ENCODE measurements around the gene LRRC14B.
"Not testable (repeated sequence)": the region's sequence is repeated elsewhere in the genome, so short reads cannot be mapped to it uniquely, and the experiment has no call there.

LRRC14B gene

DNA sequence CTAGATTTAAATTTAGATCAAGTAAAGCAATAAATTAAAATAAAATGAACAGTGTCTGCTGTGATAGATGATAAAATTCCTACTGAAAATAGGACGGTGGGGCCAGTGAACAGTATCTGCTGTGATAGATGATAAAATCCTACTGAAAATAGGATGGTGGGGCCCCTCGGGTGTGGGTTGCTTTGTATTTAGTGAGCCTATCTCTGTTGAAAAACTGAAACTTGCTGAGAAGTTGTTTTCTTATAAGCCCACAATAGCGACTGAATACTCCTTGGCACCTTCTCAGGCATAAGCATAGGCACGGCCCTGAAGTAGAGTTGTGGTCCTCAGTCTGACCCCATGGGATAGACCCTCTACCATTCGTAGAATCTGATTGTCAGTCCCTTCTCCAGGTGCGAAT is 32.5 kb downstream of the LRRC14B start:
- in situ Hi-C loops (cut with HindIII; ENCODE audit: low sequenced_read_pairs), result no loop called here
- DNase-seq (ENCODE audit: low read depth), result no peak
- H3K4me3 ChIP-seq (ENCODE audit: low read depth, low read length), result no peak overlapping the region
- TF ChIP-seq, protein P1, sequence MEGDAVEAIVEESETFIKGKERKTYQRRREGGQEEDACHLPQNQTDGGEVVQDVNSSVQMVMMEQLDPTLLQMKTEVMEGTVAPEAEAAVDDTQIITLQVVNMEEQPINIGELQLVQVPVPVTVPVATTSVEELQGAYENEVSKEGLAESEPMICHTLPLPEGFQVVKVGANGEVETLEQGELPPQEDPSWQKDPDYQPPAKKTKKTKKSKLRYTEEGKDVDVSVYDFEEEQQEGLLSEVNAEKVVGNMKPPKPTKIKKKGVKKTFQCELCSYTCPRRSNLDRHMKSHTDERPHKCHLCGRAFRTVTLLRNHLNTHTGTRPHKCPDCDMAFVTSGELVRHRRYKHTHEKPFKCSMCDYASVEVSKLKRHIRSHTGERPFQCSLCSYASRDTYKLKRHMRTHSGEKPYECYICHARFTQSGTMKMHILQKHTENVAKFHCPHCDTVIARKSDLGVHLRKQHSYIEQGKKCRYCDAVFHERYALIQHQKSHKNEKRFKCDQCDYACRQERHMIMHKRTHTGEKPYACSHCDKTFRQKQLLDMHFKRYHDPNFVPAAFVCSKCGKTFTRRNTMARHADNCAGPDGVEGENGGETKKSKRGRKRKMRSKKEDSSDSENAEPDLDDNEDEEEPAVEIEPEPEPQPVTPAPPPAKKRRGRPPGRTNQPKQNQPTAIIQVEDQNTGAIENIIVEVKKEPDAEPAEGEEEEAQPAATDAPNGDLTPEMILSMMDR (IDR thresholded peaks at IDR 0.05; ENCODE audit: low read depth, low read length, missing control alignments), result no peak

DNA sequence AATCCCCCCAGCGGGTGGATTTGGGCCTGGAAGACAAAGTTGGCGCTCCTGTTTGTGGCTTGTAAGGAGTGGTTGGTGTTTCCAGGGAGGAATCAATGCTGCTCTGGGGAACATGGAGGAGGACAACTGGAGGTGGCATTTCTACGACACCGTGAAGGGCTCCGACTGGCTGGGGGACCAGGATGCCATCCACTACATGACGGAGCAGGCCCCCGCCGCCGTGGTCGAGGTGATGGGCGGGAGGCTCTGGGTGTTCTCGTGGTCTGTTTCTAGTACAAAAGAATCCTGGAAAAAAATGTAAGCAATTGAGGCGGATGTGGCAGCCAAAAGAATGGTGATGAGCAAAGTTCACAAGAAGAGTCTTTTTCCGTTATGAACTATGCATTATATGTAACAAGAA is 34.0 kb downstream of the LRRC14B start:
- no peak overlapping the region for H3K4me3 ChIP-seq (ENCODE audit: low read depth, low read length)
- in situ Hi-C loops (cut with HindIII; ENCODE audit: low sequenced_read_pairs), result no loop called here
- TF ChIP-seq, protein P1 (IDR thresholded peaks at IDR 0.05; ENCODE audit: low read depth, low read length, missing control alignments), result no peak
- DNase-seq (ENCODE audit: low read depth), result no peak

DNA sequence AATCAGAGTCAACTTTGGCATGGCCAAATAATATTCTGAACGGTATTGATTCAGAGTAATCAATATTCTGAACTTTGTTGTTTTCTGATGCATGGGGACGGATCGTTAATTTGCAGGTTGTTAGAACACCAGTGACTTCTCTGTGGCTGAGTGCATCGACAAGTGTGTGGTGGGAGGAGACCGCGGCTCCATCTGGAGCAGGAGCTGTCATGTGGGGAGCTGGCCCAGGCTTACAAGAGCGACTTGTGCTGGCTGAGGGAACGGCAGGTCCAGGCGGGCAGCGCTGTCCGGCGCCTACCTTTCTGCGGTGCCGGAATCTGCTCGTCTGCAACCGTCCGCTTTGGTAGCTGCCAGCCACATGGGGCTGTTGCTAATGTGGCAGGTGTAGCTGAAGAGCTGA is 36.1 kb downstream of the LRRC14B start:
- H3K4me3 ChIP-seq (ENCODE audit: low read depth, low read length); in situ Hi-C loops (cut with HindIII; ENCODE audit: low sequenced_read_pairs); DNase-seq (ENCODE audit: low read depth): not testable (repeated sequence)

DNA sequence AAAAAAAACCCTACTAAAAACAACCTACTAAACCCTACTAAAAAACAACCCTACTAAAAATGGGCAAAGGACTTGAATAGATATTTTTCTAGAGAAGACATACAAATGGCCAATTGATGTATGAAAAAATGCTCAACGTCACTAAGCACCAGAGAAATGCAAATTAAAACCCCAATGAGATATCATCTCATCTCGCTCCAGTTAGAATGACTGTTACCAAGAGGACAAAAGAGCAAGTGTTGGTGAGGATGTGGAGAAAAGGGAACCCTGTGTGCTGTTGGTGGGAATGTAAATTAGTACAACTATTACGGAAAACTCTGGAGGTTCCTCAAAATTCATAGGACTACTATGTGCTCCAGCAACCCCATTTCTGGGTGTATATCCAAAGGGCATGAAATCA is 37.6 kb downstream of the LRRC14B start:
- no peak overlapping the region for H3K4me3 ChIP-seq (ENCODE audit: low read depth, low read length)
- TF ChIP-seq, protein P1 (IDR thresholded peaks at IDR 0.05; ENCODE audit: low read depth, low read length, missing control alignments), result no peak
- in situ Hi-C loops (cut with HindIII; ENCODE audit: low sequenced_read_pairs), result no loop called here
- no peak for DNase-seq (ENCODE audit: low read depth)

DNA sequence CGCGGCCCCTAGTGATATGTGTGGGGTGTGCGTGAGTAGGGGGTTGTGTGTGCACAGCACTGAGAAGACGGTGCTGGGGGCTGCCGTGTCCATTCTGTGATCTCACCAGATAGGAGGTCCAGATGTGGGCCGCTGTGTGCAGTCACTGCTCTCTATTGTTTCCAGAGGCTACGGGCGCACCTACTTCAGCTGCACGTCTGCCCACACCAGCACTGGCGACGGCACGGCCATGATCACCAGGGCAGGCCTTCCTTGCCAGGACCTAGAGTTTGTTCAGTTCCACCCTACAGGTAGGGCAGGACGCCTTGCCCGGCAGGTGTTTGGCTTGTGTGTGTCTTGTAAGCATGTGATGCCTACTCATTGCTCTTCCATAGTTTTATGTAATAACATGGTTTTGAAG is 39.4 kb downstream of the LRRC14B start:
- in situ Hi-C loops (cut with HindIII; ENCODE audit: low sequenced_read_pairs), result no loop called here
- DNase-seq (ENCODE audit: low read depth), result no peak
- H3K4me3 ChIP-seq (ENCODE audit: low read depth, low read length), result no peak overlapping the region
- TF ChIP-seq, protein P1 (IDR thresholded peaks at IDR 0.05; ENCODE audit: low read depth, low read length, missing control alignments), result no peak

DNA sequence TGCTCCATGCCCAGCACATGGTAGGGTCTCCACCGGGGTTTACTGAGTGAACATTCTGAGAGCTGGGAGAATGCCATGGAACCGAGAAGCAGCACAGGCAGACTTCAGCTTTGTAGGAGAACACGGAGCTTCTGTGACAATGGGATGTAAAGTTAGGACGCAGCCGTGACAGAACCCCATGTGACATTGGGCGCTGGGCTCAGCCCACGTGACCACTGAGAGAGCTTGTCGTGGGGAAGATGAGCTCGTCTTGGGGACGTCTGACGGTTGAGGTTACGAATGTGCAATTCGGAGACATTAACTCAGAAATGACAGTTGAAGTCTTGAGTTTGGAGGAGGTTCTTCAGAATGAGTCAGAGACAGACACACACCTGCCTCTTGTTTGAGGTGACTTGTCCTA is 40.4 kb downstream of the LRRC14B start:
- in situ Hi-C loops (cut with HindIII; ENCODE audit: low sequenced_read_pairs), result no loop called here
- DNase-seq (ENCODE audit: low read depth), result no peak
- H3K4me3 ChIP-seq (ENCODE audit: low read depth, low read length), result no peak overlapping the region
- TF ChIP-seq, protein P1 (IDR thresholded peaks at IDR 0.05; ENCODE audit: low read depth, low read length, missing control alignments), result no peak

DNA sequence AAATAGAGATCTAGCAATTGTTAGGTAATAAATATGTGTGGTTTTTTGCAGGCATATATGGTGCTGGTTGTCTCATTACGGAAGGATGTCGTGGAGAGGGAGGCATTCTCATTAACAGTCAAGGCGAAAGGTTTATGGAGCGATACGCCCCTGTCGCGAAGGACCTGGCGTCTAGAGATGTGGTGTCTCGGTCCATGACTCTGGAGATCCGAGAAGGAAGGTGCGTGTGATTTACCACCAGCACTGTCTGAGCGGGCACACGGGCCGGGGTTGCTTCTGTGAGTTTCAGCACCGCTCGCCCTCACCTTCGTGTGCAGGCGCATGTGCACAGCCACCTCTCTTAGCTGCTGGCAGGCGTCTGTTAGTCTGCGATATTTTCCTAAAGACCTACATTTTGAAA is 42.1 kb downstream of the LRRC14B start:
- H3K4me3 ChIP-seq (ENCODE audit: low read depth, low read length); in situ Hi-C loops (cut with HindIII; ENCODE audit: low sequenced_read_pairs); DNase-seq (ENCODE audit: low read depth): not testable (repeated sequence)

DNA sequence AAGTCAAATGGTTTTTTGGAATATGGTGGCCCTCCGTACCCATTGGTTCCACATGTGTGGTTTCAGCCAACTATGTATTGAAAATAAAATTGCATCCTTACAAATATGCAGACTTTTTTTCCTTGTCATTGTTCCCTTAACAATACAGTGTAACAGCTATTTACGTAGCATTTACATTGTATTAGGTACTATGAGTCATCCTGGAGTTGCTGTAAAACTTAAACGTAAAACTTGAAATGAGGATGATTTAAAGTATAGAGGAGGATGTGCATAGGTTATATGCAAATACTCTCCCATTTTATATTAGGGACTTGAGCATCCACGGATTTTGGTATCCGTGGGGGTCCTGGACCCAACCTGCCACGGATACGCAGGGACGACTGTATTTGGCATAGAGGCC is 43.2 kb downstream of the LRRC14B start:
- TF ChIP-seq, protein P1 (IDR thresholded peaks at IDR 0.05; ENCODE audit: low read depth, low read length, missing control alignments), result no peak
- no peak for DNase-seq (ENCODE audit: low read depth)
- in situ Hi-C loops (cut with HindIII; ENCODE audit: low sequenced_read_pairs), result no loop called here
- H3K4me3 ChIP-seq (ENCODE audit: low read depth, low read length), result no peak overlapping the region

DNA sequence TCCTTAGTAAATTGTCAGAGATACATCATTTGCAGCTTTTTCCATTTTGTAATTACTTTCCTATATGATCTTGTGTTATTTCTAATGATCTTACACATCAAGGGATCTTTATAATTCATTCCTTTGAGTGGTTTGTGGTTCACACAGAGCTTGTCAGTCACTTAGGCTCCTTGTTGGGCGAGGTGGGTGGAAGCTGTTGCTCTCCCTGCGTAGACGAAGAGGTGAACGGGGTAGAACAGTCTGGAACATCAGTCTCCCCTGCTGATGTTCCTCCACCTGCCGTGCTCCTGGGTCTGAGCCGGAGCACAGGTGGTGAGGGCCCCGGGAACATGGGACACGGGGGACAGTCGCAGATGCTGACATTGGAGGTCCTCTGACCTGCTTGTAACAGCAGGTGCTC is 44.2 kb downstream of the LRRC14B start:
- H3K4me3 ChIP-seq (ENCODE audit: low read depth, low read length); DNase-seq (ENCODE audit: low read depth); in situ Hi-C loops (cut with HindIII; ENCODE audit: low sequenced_read_pairs): not testable (repeated sequence)

DNA sequence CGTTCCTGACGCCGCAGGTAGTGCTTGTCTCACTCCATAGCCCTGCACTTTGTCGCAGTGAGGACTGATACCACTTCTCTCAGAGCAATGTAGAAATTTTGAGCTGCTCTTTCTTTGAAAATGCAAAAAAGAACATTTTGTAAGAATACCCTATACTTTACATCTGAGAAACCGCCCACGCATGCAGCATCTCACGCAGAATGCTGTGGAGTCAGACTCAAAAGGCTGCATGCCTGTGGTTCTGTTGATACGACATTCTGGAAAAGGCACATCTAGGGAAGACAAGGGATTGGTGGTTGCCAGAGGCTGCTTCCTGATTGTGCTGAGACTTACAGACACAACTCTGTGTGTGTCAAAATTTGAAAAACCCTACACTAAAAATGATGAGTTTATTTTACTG is 46.6 kb downstream of the LRRC14B start:
- DNase-seq (ENCODE audit: low read depth); H3K4me3 ChIP-seq (ENCODE audit: low read depth, low read length); in situ Hi-C loops (cut with HindIII; ENCODE audit: low sequenced_read_pairs): not testable (repeated sequence)

DNA sequence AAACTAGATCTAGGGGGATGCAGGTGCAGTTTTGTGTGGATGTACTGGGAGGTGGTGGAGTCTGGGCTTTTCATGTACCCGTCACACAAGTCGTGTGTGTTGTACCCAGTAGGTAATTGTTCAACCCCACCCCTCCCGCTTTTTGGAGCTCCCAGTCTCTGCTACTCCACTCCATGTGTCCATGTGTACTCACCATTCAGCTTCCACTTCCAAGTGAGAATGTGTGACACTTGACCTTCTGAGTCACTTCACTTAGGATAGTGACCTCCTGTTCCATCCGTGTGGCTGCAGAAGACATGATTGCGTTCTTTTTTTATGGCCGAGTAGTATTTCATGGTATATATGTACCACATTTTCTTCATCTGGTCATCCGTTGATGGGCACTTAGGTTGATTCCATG is 49.3 kb downstream of the LRRC14B start:
- H3K4me3 ChIP-seq (ENCODE audit: low read depth, low read length); DNase-seq (ENCODE audit: low read depth); in situ Hi-C loops (cut with HindIII; ENCODE audit: low sequenced_read_pairs): not testable (repeated sequence)
